Right renal cortex interstitium (tissue), 3 donors: ENCODE data around the gene ELL. TPM values are rescaled to one million over a fixed set of nuclear protein-coding genes. Genes with fewer than 3 reads are reported as not detected.

Experiments
- DNase-seq, 3 donors: peaks; one replicate each; pipeline ENCODE4 v3.0.0-alpha.2; 2013; ENCODE audit warnings: low read depth in 3 of 3, low spot score in 2 of 3
- polyA plus RNA-seq, 3 donors: library from polyadenylated mRNA; unstranded; fragments of 120-200 nt; gene quantifications; one replicate each; pipeline ENCODE4 v1.2.1, GENCODE V29; 2013; ENCODE audit not compliant: insufficient read length in 3 of 3

The ELL gene
- polyA plus RNA-seq, 3 donors: 8.4 to 8.6 (median 8.4) TPM

GRCh38 chr19:18506101-18506930 is 15.6 kb downstream of the ELL start:
- no peak for DNase-seq

- no peak for DNase-seq
These were observed 16.8 kb downstream of the ELL start for GRCh38 chr19:18504886-18505610.

GRCh38 chr19:18503971-18504885 is 17.6 kb downstream of the ELL start:
- no peak for DNase-seq

- no peak for DNase-seq
These were observed 18.4 kb downstream of the ELL start for GRCh38 chr19:18503337-18503970.

GRCh38 chr19:18502638-18503294 is 19.1 kb downstream of the ELL start:
- no peak for DNase-seq

GRCh38 chr19:18502246-18502637 is 19.6 kb downstream of the ELL start:
- DNase-seq: no peak

GRCh38 chr19:18501832-18502231 is 20.0 kb downstream of the ELL start:
- DNase-seq: no peak

GRCh38 chr19:18501351-18501750 is 20.5 kb downstream of the ELL start:
- no peak for DNase-seq

GRCh38 chr19:18500799-18501198 is 21.1 kb downstream of the ELL start:
- DNase-seq: no peak

GRCh38 chr19:18500376-18500775 is 21.5 kb downstream of the ELL start:
- DNase-seq: no peak

GRCh38 chr19:18499055-18499775 is 22.7 kb downstream of the ELL start:
- no peak for DNase-seq

- DNase-seq: no peak
These were observed 25.0 kb downstream of the ELL start for GRCh38 chr19:18496980-18497256.

- DNase-seq: no peak
These were observed 25.5 kb downstream of the ELL start for GRCh38 chr19:18496167-18496979.

- DNase-seq: no peak
These were observed 26.5 kb downstream of the ELL start for GRCh38 chr19:18495204-18495911.

- DNase-seq: no peak
These were observed 27.6 kb downstream of the ELL start for GRCh38 chr19:18494267-18494607.

- DNase-seq: no peak
These were observed 28.2 kb downstream of the ELL start for GRCh38 chr19:18493440-18494266.
